Measurements from ENCODE around the gene PHYKPL. TPM values are rescaled to one million over a fixed set of nuclear protein-coding genes. Genes with fewer than 3 reads are reported as not detected.

PHYKPL gene
- total RNA-seq, 2 donors from 2014 or later = 43.4 to 135 TPM

DNA sequence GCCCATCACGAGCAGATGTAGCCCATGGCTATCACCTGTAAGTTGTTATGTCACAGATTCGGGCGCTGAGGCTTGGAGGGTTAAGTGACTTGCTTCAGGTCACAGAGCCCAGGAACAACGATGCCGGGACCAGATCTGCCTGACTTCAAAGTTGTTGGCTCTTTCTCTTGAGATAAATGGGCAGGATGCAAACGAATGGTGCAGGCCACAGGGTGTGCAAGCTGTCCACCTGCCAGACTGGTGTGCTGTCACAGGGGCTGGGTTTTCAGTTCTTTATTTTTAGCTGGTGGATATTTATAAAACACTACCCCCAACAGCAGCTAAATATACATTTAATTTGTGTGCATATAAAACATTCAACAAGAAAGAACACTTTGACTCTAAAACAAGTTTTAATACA, 17.7 kb upstream of the PHYKPL start:
- no peaks in the 10 kb centered on the region for H3K9me3 ChIP-seq
- H3K4me3 ChIP-seq = no peak overlapping the region
- no peaks in the 10 kb centered on the region for H3K27me3 ChIP-seq (replicated peaks; ENCODE audit: insufficient read depth)
- 67% methylated on average over 6 of the region's 6 CpGs for WGBS
- no peaks in the 10 kb centered on the region for H3K36me3 ChIP-seq
- DNase-seq (ENCODE audit: low spot score) = no peak
- TF ChIP-seq, protein P1, sequence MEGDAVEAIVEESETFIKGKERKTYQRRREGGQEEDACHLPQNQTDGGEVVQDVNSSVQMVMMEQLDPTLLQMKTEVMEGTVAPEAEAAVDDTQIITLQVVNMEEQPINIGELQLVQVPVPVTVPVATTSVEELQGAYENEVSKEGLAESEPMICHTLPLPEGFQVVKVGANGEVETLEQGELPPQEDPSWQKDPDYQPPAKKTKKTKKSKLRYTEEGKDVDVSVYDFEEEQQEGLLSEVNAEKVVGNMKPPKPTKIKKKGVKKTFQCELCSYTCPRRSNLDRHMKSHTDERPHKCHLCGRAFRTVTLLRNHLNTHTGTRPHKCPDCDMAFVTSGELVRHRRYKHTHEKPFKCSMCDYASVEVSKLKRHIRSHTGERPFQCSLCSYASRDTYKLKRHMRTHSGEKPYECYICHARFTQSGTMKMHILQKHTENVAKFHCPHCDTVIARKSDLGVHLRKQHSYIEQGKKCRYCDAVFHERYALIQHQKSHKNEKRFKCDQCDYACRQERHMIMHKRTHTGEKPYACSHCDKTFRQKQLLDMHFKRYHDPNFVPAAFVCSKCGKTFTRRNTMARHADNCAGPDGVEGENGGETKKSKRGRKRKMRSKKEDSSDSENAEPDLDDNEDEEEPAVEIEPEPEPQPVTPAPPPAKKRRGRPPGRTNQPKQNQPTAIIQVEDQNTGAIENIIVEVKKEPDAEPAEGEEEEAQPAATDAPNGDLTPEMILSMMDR (IDR thresholded peaks at IDR 0.05) = no peak
- no peak for TF ChIP-seq POLR2AphosphoS5 (IDR thresholded peaks at IDR 0.05)
- no peak for TF ChIP-seq POLR2A (IDR thresholded peaks at IDR 0.05)
- intact Hi-C loops (cut with DNase I) = no loop called here
- peaks cover 3% of the 10 kb centered on the region for H3K4me1 ChIP-seq (replicated peaks)
- no peak overlapping the region for H3K27ac ChIP-seq

DNA sequence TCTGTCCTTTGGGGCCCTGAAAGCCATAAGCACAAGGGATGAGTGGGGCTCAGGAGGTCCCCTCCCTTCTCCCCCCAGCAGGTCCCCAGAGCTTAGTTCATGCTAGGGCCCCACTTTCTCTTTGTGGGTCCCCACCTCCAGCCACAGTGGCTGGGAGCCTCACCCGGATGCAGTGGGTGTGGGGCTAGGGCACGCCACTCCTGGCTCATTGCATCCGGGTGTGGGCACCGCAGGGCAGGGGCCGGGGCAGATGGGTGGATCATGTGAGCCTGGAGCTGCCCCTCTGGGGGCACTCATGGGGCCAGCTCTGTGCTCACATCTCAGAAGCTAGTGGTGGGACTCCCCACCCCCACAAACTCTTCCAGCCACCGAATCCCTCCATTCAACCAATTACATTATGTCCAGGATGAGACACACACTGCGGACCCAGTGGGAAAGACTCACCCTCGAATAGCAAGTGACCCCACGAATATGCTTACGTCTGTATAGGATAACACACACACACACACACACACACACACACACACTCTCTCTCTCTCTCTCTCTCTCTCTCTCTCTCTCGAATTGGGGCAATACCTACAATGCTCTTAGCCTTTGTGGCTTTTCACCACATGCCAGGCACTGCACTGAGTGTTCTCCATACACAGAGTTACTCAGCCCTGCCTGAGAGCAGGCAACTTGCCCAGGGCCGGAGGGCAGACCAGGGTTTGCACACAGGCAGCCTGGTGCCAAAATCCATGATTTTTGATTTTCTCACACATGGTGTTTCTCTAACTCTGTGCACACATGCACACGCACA, 16.8 kb upstream of the PHYKPL start:
- no peak for TF ChIP-seq POLR2AphosphoS5 (IDR thresholded peaks at IDR 0.05)
- TF ChIP-seq, protein P1 (IDR thresholded peaks at IDR 0.05) = no peak
- no peak for TF ChIP-seq POLR2A (IDR thresholded peaks at IDR 0.05)
- Histone ChIP-seq H3K27ac (no peak overlapping the region), H3K27me3 (replicated peaks; ENCODE audit: insufficient read depth) (no peaks in the 10 kb centered on the region), H3K4me3 (no peak overlapping the region), H3K9me3 (no peaks in the 10 kb centered on the region), H3K36me3 (no peaks in the 10 kb centered on the region), H3K4me1 (replicated peaks) (peaks cover 3% of the 10 kb centered on the region)
- WGBS = 70% methylated on average over 12 of the region's 13 CpGs
- DNase-seq (ENCODE audit: low spot score) = no peak
- intact Hi-C loops (cut with DNase I) = no loop called here

DNA sequence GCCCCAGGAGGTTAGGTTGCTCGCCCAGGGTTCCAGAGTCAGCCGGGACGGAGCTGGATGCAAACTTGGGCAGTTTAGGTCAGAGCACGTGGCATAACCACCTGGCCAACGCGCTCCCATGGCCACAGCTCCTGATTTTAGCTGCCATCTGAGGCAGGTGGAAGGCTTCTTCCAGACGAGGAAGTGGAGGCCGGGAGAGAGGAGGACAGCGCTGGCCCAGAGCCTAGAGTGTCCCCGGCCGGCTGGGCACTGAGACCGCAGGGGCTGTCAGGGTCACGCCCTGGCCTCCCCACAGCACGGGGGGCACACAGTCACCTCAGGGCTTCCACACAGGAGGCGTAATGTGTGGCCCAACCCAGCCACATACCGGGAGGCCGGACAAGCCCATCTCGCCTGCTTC, 16.1 kb upstream of the PHYKPL start:
- TF ChIP-seq POLR2AphosphoS5 (IDR thresholded peaks at IDR 0.05) (no peak), POLR2A (IDR thresholded peaks at IDR 0.05) (no peak)
- TF ChIP-seq, protein P1 (IDR thresholded peaks at IDR 0.05) = no peak

GRCh38 chr5:178247481-178248456, 15.2 kb upstream of the PHYKPL start:
- Histone ChIP-seq H3K4me3 (no peak overlapping the region), H3K36me3 (no peaks in the 10 kb centered on the region)

More for the DNA sequence above, 16.1 kb upstream of the PHYKPL start:
- Histone ChIP-seq H3K27ac (no peak overlapping the region), H3K4me3 (no peak overlapping the region), H3K27me3 (replicated peaks; ENCODE audit: insufficient read depth) (no peaks in the 10 kb centered on the region), H3K4me1 (replicated peaks) (peaks cover 3% of the 10 kb centered on the region), H3K9me3 (no peaks in the 10 kb centered on the region), H3K36me3 (no peaks in the 10 kb centered on the region)
- 93% methylated on average over 18 of the region's 18 CpGs for WGBS
- no peak for DNase-seq (ENCODE audit: low spot score)
- intact Hi-C loops (cut with DNase I) = no loop called here

More at GRCh38 chr5:178247481-178248456, 15.2 kb upstream of the PHYKPL start:
- TF ChIP-seq, protein P1 (IDR thresholded peaks at IDR 0.05) = no peak
- TF ChIP-seq POLR2A (IDR thresholded peaks at IDR 0.05) (no peak), POLR2AphosphoS5 (IDR thresholded peaks at IDR 0.05) (no peak)
- Histone ChIP-seq H3K27ac (no peak overlapping the region), H3K4me1 (replicated peaks) (peaks cover 3% of the 10 kb centered on the region), H3K9me3 (no peaks in the 10 kb centered on the region), H3K27me3 (replicated peaks; ENCODE audit: insufficient read depth) (no peaks in the 10 kb centered on the region)
- no peak for DNase-seq (ENCODE audit: low spot score)
- 82% methylated on average over 21 of the region's 24 CpGs for WGBS
- intact Hi-C loops (cut with DNase I) = no loop called here

Measured in prostate gland (tissue), 2 donors.